Stimulated activated effector memory CD8-positive, alpha-beta T cell treated with anti-CD3 and anti-CD28 coated beads, Interleukin-12 subunit alpha, Interleukin-12 subunit beta, amount 100 ng/mL, for 72 hours (primary cell): ENCODE results near the gene H19.

ENCODE experiments used
- ATAC-seq: fragments of 150-1000 bp; cut with Tn5 transposase; 2 replicates; pipeline ENCODE4 v1.10.0; 2021
- DNase-seq, 2 donors: peaks; one replicate each; pipeline ENCODE4 v3.0.0; 2021 to 2022; ENCODE audit warnings: low spot score in 2 of 2
- H3K27ac Mint-ChIP-seq: one replicate; pipeline ENCODE4 v1.8.0; 2022; ENCODE audit warnings: mild to moderate bottlenecking, mixed read lengths
- H3K36me3 Mint-ChIP-seq: one replicate; pipeline ENCODE4 v1.8.0; 2022; ENCODE audit warnings: mild to moderate bottlenecking, mixed read lengths
- H3K4me1 Mint-ChIP-seq: one replicate; pipeline ENCODE4 v1.8.0; 2022; ENCODE audit warnings: mixed read lengths
- H3K4me3 Mint-ChIP-seq: one replicate; pipeline ENCODE4 v1.8.0; 2022; ENCODE audit warnings: mild to moderate bottlenecking, mixed read lengths
- H3K9me3 Mint-ChIP-seq: one replicate; pipeline ENCODE4 v1.8.0; 2022; ENCODE audit warnings: mixed read lengths

The H19 gene

GRCh38 chr11:1997755-1998154 lies at the start of gene H19:
H19 (minus strand) TSS chr11:1997842.
- H3K4me3 Mint-ChIP-seq, result no peak within 1 kb of the TSS
- H3K4me1 Mint-ChIP-seq, result no peaks in the 10 kb centered on the region
- H3K36me3 Mint-ChIP-seq, result no peaks in the 10 kb centered on the region
- DNase-seq, result no peak
- ATAC-seq, result no peak
- H3K9me3 Mint-ChIP-seq, result no peaks in the 10 kb centered on the region
- H3K27ac Mint-ChIP-seq, result no peak within 1 kb of the TSS

- ATAC-seq (no peak), DNase-seq (no peak)
- Mint-ChIP-seq H3K27ac (no peak overlapping the region), H3K36me3 (no peaks in the 10 kb centered on the region), H3K9me3 (no peaks in the 10 kb centered on the region), H3K4me1 (no peaks in the 10 kb centered on the region), H3K4me3 (no peak overlapping the region)
Observed at GRCh38 chr11:2041963-2042362, 44.3 kb upstream of the H19 start.

GRCh38 chr11:2041153-2041552 lies 43.5 kb upstream of the H19 start:
- H3K9me3 Mint-ChIP-seq, result no peaks in the 10 kb centered on the region
- no peak overlapping the region for H3K4me3 Mint-ChIP-seq
- ATAC-seq (no peak), DNase-seq (no peak)
- H3K27ac Mint-ChIP-seq, result no peak overlapping the region
- no peaks in the 10 kb centered on the region for H3K36me3 Mint-ChIP-seq
- no peaks in the 10 kb centered on the region for H3K4me1 Mint-ChIP-seq

- DNase-seq, result no peak
- no peaks in the 10 kb centered on the region for H3K9me3 Mint-ChIP-seq
- H3K4me1 Mint-ChIP-seq, result no peaks in the 10 kb centered on the region
- no peak overlapping the region for H3K4me3 Mint-ChIP-seq
- H3K27ac Mint-ChIP-seq, result no peak overlapping the region
- no peaks in the 10 kb centered on the region for H3K36me3 Mint-ChIP-seq
- no peak for ATAC-seq
Observed at GRCh38 chr11:2039198-2039759, 41.6 kb upstream of the H19 start.

- no peak for DNase-seq
- Mint-ChIP-seq H3K4me3 (no peak overlapping the region), H3K4me1 (no peaks in the 10 kb centered on the region), H3K36me3 (no peaks in the 10 kb centered on the region), H3K9me3 (no peaks in the 10 kb centered on the region), H3K27ac (no peak overlapping the region)
- ATAC-seq, result peak; percentile 55
Observed at GRCh38 chr11:2036863-2037486, 39.3 kb upstream of the H19 start.

- Mint-ChIP-seq H3K27ac (no peak overlapping the region), H3K9me3 (no peaks in the 10 kb centered on the region), H3K4me3 (no peak overlapping the region), H3K4me1 (no peaks in the 10 kb centered on the region), H3K36me3 (no peaks in the 10 kb centered on the region)
- DNase-seq (no peak), ATAC-seq (no peak)
Observed at GRCh38 chr11:2035382-2035781, 37.7 kb upstream of the H19 start.

GRCh38 chr11:2031058-2031457 lies 33.4 kb upstream of the H19 start:
- Mint-ChIP-seq H3K27ac (no peak overlapping the region), H3K4me3 (no peak overlapping the region), H3K9me3 (no peaks in the 10 kb centered on the region), H3K36me3 (no peaks in the 10 kb centered on the region), H3K4me1 (no peaks in the 10 kb centered on the region)
- DNase-seq (no peak), ATAC-seq (no peak)

- DNase-seq, result no peak
- Mint-ChIP-seq H3K36me3 (no peaks in the 10 kb centered on the region), H3K9me3 (no peaks in the 10 kb centered on the region), H3K27ac (no peak overlapping the region), H3K4me1 (no peaks in the 10 kb centered on the region), H3K4me3 (no peak overlapping the region)
- ATAC-seq, result no peak
Observed at GRCh38 chr11:2027708-2028107, 30.1 kb upstream of the H19 start.

GRCh38 chr11:2015025-2015424 lies 17.4 kb upstream of the H19 start:
- no peaks in the 10 kb centered on the region for H3K9me3 Mint-ChIP-seq

GRCh38 chr11:2012440-2012839 lies 14.8 kb upstream of the H19 start:
- H3K9me3 Mint-ChIP-seq, result no peaks in the 10 kb centered on the region
- no peak for ATAC-seq
- DNase-seq, result no peak
- H3K4me1 Mint-ChIP-seq, result no peaks in the 10 kb centered on the region
- no peak overlapping the region for H3K27ac Mint-ChIP-seq
- H3K36me3 Mint-ChIP-seq, result no peaks in the 10 kb centered on the region
- H3K4me3 Mint-ChIP-seq, result no peak overlapping the region

More at GRCh38 chr11:2015025-2015424, 17.4 kb upstream of the H19 start:
- DNase-seq, result no peak
- Mint-ChIP-seq H3K4me1 (no peaks in the 10 kb centered on the region), H3K27ac (no peak overlapping the region), H3K4me3 (no peak overlapping the region), H3K36me3 (no peaks in the 10 kb centered on the region)
- ATAC-seq, result no peak

- Mint-ChIP-seq H3K27ac (no peak overlapping the region), H3K4me3 (no peak overlapping the region), H3K36me3 (no peaks in the 10 kb centered on the region), H3K4me1 (no peaks in the 10 kb centered on the region), H3K9me3 (no peaks in the 10 kb centered on the region)
- DNase-seq (no peak), ATAC-seq (no peak)
Observed at GRCh38 chr11:2004466-2004865, 6.8 kb upstream of the H19 start.

GRCh38 chr11:2002807-2003206 lies 5.2 kb upstream of the H19 start:
- DNase-seq (no peak), ATAC-seq (peak; percentile 73)
- no peaks in the 10 kb centered on the region for H3K4me1 Mint-ChIP-seq
- H3K27ac Mint-ChIP-seq, result no peak overlapping the region
- no peaks in the 10 kb centered on the region for H3K9me3 Mint-ChIP-seq
- no peaks in the 10 kb centered on the region for H3K36me3 Mint-ChIP-seq
- no peak overlapping the region for H3K4me3 Mint-ChIP-seq

- Mint-ChIP-seq H3K27ac (no peak overlapping the region), H3K36me3 (no peaks in the 10 kb centered on the region), H3K9me3 (no peaks in the 10 kb centered on the region), H3K4me1 (no peaks in the 10 kb centered on the region), H3K4me3 (no peak overlapping the region)
- peak; percentile 57 for ATAC-seq
- no peak for DNase-seq
Observed at GRCh38 chr11:2002042-2002776, 4.6 kb upstream of the H19 start.

GRCh38 chr11:1998861-1999260 lies 1.2 kb upstream of the H19 start:
- H3K4me3 Mint-ChIP-seq, result no peak overlapping the region
- H3K9me3 Mint-ChIP-seq, result no peaks in the 10 kb centered on the region
- no peak overlapping the region for H3K27ac Mint-ChIP-seq
- no peaks in the 10 kb centered on the region for H3K4me1 Mint-ChIP-seq
- no peaks in the 10 kb centered on the region for H3K36me3 Mint-ChIP-seq
- ATAC-seq (no peak), DNase-seq (no peak)

- DNase-seq (no peak), ATAC-seq (no peak)
- no peaks in the 10 kb centered on the region for H3K4me1 Mint-ChIP-seq
- H3K4me3 Mint-ChIP-seq, result no peak overlapping the region
- H3K27ac Mint-ChIP-seq, result no peak overlapping the region
- no peaks in the 10 kb centered on the region for H3K9me3 Mint-ChIP-seq
- no peaks in the 10 kb centered on the region for H3K36me3 Mint-ChIP-seq
Observed at GRCh38 chr11:1998290-1998689, 648 bp upstream of the H19 start.

- Mint-ChIP-seq H3K4me3 (no peak overlapping the region), H3K27ac (no peak overlapping the region), H3K4me1 (no peaks in the 10 kb centered on the region), H3K9me3 (no peaks in the 10 kb centered on the region), H3K36me3 (no peaks in the 10 kb centered on the region)
- no peak for DNase-seq
- no peak for ATAC-seq
Observed at GRCh38 chr11:1994121-1994520, 3.5 kb downstream of the H19 start.
